ENCODE measurements around the gene SCUBE3.

GRCh38 chr6:35209081-35209480 lies 4.7 kb upstream of the SCUBE3 start:
- no peak for TF ChIP-seq ARNTL (CRISPR knock-in tag; IDR thresholded peaks at IDR 0.05; ENCODE audit: borderline replicate concordance, low read depth)
- TF ChIP-seq ESRRG (CRISPR knock-in tag; IDR thresholded peaks at IDR 0.05), result no peak
- no peak for TF ChIP-seq ZFP30 (CRISPR knock-in tag; IDR thresholded peaks at IDR 0.05)
- no peak for TF ChIP-seq BACH2 (CRISPR knock-in tag; IDR thresholded peaks at IDR 0.05; ENCODE audit: borderline replicate concordance)
- no peak for TF ChIP-seq PATZ1 (CRISPR knock-in tag; IDR thresholded peaks at IDR 0.05; ENCODE audit: borderline replicate concordance)
- TF ChIP-seq ISL1 (CRISPR knock-in tag; IDR thresholded peaks at IDR 0.05), result no peak
- no peak for TF ChIP-seq ZNF70 (CRISPR knock-in tag; IDR thresholded peaks at IDR 0.05)
- no peak for TF ChIP-seq ZNF8 (CRISPR knock-in tag; IDR thresholded peaks at IDR 0.05)
- TF ChIP-seq ZFP3 (CRISPR knock-in tag; IDR thresholded peaks at IDR 0.05), result no peak
- no peak for TF ChIP-seq RARB (CRISPR knock-in tag; IDR thresholded peaks at IDR 0.05)

All from SK-N-SH treated with all-trans-retinoic acid at 6 μM for 48 hours (cell line).